DMS 273 (cell line): Measurements from ENCODE around the gene KLK11.

Source experiments
- DNase-seq: peaks from one replicate; lab custom pipeline; 2025; ENCODE audit not compliant: unreplicated experiment; lab: John Stamatoyannopoulos, UW

KLK11 gene

GRCh38 chr19:50974702-50975556 lies 51.5 kb downstream of the KLK11 start:
- no peak for DNase-seq

GRCh38 chr19:50972795-50973376 lies 53.5 kb downstream of the KLK11 start:
- no peak for DNase-seq
